Gastrocnemius medialis (tissue), 4 donors: ENCODE results near the gene SEPTIN5. TPM values are rescaled to one million over a fixed set of nuclear protein-coding genes. Genes with fewer than 3 reads are reported as not detected.

Source experiments
- ATAC-seq, 2 donors: fragments of 150-250 bp; one replicate each; pipeline ENCODE4 v1.9.1; 2016
- DNase-seq, 2 donors: peaks; one replicate each; pipeline ENCODE4 v3.0.0-alpha.2; 2019
- H3K27ac ChIP-seq, 4 donors: fragments of 200-600 bp; sonication (generic); 1 replicate in 1 of 4; 2 replicates in 3 of 4; pipeline ENCODE4 v1.5.1; 2016 to 2018; ENCODE audit warnings: mild to moderate bottlenecking in 2 of 4, moderate library complexity in 1 of 4
- H3K27me3 ChIP-seq, 3 donors: fragments of 200-600 bp; sonication (generic) in 2 of 3; 1 replicate in 1 of 3; 2 replicates in 2 of 3; pipeline versions ENCODE4 v1.5.1 to v1.6.0; 2016 to 2019; ENCODE audit warnings: mild to moderate bottlenecking in 1 of 3, moderate library complexity in 1 of 3
- H3K36me3 ChIP-seq, 2 donors: fragments of 200-600 bp; sonication (generic) in 1 of 2; one replicate each; pipeline ENCODE4 v1.5.1; 2017 to 2018
- H3K4me1 ChIP-seq, 2 donors: fragments of 200-600 bp; sonication (generic) in 1 of 2; one replicate each; pipeline ENCODE4 v1.5.1; 2016 to 2017; ENCODE audit warnings: mild to moderate bottlenecking in 2 of 2
- H3K4me3 ChIP-seq, 4 donors: fragments of 200-600 bp; sonication (generic) in 3 of 4; 1 replicate in 1 of 4; 2 replicates in 3 of 4; pipeline ENCODE4 v1.5.1; 2016 to 2019; ENCODE audit warnings: mild to moderate bottlenecking in 2 of 4
- H3K9me3 ChIP-seq, 3 donors: fragments of 200-600 bp; sonication (generic) in 2 of 3; 1 replicate in 1 of 3; 2 replicates in 2 of 3; pipeline ENCODE4 v1.5.1; 2016 to 2019
- CTCF ChIP-seq, 5 experiments: fragments of 450-650 bp in 3 of 5; fragments of 200-600 bp in 2 of 5; sonication (generic) in 2 of 5; IDR thresholded peaks in 4 of 5; conservative IDR thresholded peaks in 1 of 5; 1 replicate in 4 of 5; 2 replicates in 1 of 5; pipeline ENCODE4 v1.5.1; 2016 to 2019; ENCODE audit warnings: antibody characterized with exemption in 5 of 5, mild to moderate bottlenecking in 3 of 5, moderate library complexity in 3 of 5
- POLR2A ChIP-seq, 2 donors: fragments of 450-650 bp; IDR thresholded peaks; one replicate each; pipeline ENCODE4 v1.6.1; 2017; ENCODE audit warnings: antibody characterized with exemption in 2 of 2, mild to moderate bottlenecking in 2 of 2, moderate library complexity in 2 of 2
- in situ Hi-C, 4 donors: fragments of 200-750 bp; cut with MboI; loops; one replicate each; pipeline versions ENCODE4 v1.15.0 to v1.8.0; 2017; ENCODE audit warnings: low sequenced_read_pairs in 4 of 4
- intact Hi-C: fragments of 100-400 bp; cut with DNase I; formaldehyde crosslinking; loops from one replicate; pipeline ENCODE4 v1.15.1; 2023; ENCODE audit warnings: low total_unique reads
- total RNA-seq, 4 donors: library from RNA; depleted of rRNA; stranded (reverse); fragments of >200 nt; gene quantifications; one replicate each; pipeline versions ENCODE4 v1.1.0 to v1.2.3, GENCODE V29; 2016

SEPTIN5 gene
- total RNA-seq, 4 donors from 2014 or later = 5.0 to 15.9 (median 10.2) TPM

GRCh38 chr22:19709063-19709769 is 5.1 kb upstream of the SEPTIN5 start:
- peaks cover 18 to 20% of the 10 kb centered on the region in 2 donors for H3K4me1 ChIP-seq
- peak; percentile 76 to 80 for DNase-seq
- no peaks in the 10 kb centered on the region for H3K27me3 ChIP-seq
- TF ChIP-seq POLR2A (IDR thresholded peaks at IDR 0.05) (no peak), CTCF (IDR thresholded peaks at IDR 0.05 in 4 of 5, conservative IDR thresholded peaks at IDR 0.05 in 1 of 5) (no peak)
- no peaks in the 10 kb centered on the region for H3K36me3 ChIP-seq
- ATAC-seq = peak; percentile 96
- H3K4me3 ChIP-seq = no peak overlapping the region
- in situ Hi-C loops (no loop called here), intact Hi-C loops (no loop called here)
- H3K9me3 ChIP-seq = no peaks in the 10 kb centered on the region
- peak overlapping the region; percentile 16 to 78 (median 60) for H3K27ac ChIP-seq

- no peaks in the 10 kb centered on the region for H3K36me3 ChIP-seq
- H3K4me1 ChIP-seq = peaks cover 18 to 24% of the 10 kb centered on the region in 2 donors
- intact Hi-C loops = no loop called here
- ATAC-seq = no peak
- H3K4me3 ChIP-seq = no peak overlapping the region
- H3K27me3 ChIP-seq = peaks cover 0 to 5% (median 4%) of the 10 kb centered on the region in 3 donors
- no peak for DNase-seq
- in situ Hi-C loops = loop anchor here in 1 of 4 donors (5.0 kb wide), 1 partner anchor 33 kb away; no protein-coding TSS in a partner anchor
- no peak overlapping the region for H3K27ac ChIP-seq
- no peaks in the 10 kb centered on the region for H3K9me3 ChIP-seq
- TF ChIP-seq CTCF (IDR thresholded peaks at IDR 0.05 in 4 of 5, conservative IDR thresholded peaks at IDR 0.05 in 1 of 5) (no peak), POLR2A (IDR thresholded peaks at IDR 0.05) (no peak)
These were observed 4.1 kb upstream of the SEPTIN5 start for GRCh38 chr22:19710020-19710768.

GRCh38 chr22:19710769-19711106 is 3.6 kb upstream of the SEPTIN5 start:
- H3K9me3 ChIP-seq = no peaks in the 10 kb centered on the region
- intact Hi-C loops = no loop called here
- no peak overlapping the region for H3K4me3 ChIP-seq
- peaks cover 0 to 6% (median 4%) of the 10 kb centered on the region in 3 donors for H3K27me3 ChIP-seq
- ATAC-seq = no peak
- H3K27ac ChIP-seq = no peak overlapping the region
- no peak for DNase-seq
- in situ Hi-C loops = loop anchor here in 1 of 4 donors (5.0 kb wide), 1 partner anchor 33 kb away; no protein-coding TSS in a partner anchor
- peaks cover 18 to 24% of the 10 kb centered on the region in 2 donors for H3K4me1 ChIP-seq
- no peaks in the 10 kb centered on the region for H3K36me3 ChIP-seq
- TF ChIP-seq POLR2A (IDR thresholded peaks at IDR 0.05) (no peak), CTCF (IDR thresholded peaks at IDR 0.05 in 4 of 5, conservative IDR thresholded peaks at IDR 0.05 in 1 of 5) (no peak)

GRCh38 chr22:19713245-19713644 is 1.1 kb upstream of the SEPTIN5 start:
- intact Hi-C loops = no loop called here

More at GRCh38 chr22:19713245-19713644, 1.1 kb upstream of the SEPTIN5 start:
- ATAC-seq (no peak), DNase-seq (no peak)
- no peaks in the 10 kb centered on the region for H3K36me3 ChIP-seq
- H3K27ac ChIP-seq = no peak overlapping the region
- in situ Hi-C loops = loop anchor here in 1 of 4 donors (5.0 kb wide), 1 partner anchor 36 kb away; no protein-coding TSS in a partner anchor
- H3K27me3 ChIP-seq = peaks cover 0 to 6% (median 4%) of the 10 kb centered on the region in 3 donors
- peaks cover 15 to 27% of the 10 kb centered on the region in 2 donors for H3K4me1 ChIP-seq
- H3K4me3 ChIP-seq = no peak overlapping the region
- H3K9me3 ChIP-seq = no peaks in the 10 kb centered on the region
- TF ChIP-seq POLR2A (IDR thresholded peaks at IDR 0.05) = no peak
- TF ChIP-seq CTCF (IDR thresholded peaks at IDR 0.05 in 4 of 5, conservative IDR thresholded peaks at IDR 0.05 in 1 of 5) = no peak
